Measurements from ENCODE around the gene KRT7.

Gene KRT7

GRCh38 chr12:52200086-52200780, 32.8 kb upstream of the KRT7 start:
- DNase-seq: peak; percentile 91

DNA sequence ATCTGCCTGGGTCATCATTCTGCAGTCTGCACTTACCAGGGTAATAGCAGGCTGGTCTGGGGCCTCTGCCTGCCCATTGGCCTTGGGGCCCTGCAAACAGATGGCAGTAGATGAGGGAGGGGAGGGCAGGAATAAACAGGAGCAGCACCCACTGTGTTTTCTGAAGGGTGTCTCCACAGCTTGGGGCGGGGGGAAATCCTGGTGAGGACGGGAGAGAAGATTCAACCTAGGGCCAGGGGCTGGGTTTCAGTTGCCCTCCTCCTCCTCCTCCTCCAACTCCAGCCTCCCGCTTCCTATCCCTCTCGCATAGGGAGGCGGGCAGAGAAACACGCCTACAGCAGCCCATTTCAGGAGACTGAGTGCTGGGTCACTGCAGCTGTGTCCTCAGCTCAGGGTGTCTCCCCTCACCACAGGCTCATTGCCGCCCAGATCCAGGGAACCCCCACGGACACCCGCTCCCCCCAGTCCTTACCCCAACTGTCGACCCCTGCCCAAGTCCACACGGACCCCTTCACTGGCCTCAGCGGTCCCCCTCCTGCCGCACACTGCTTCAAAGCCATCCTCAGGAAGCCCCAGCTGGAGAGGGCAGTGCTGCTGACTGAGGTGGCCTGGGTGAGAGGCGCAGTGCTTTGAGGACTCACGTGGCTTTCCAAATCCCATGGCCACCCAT, 32.1 kb upstream of the KRT7 start:
- DNase-seq: peak; percentile 81

GRCh38 chr12:52201451-52201839, 31.6 kb upstream of the KRT7 start:
- no peak for DNase-seq

DNA sequence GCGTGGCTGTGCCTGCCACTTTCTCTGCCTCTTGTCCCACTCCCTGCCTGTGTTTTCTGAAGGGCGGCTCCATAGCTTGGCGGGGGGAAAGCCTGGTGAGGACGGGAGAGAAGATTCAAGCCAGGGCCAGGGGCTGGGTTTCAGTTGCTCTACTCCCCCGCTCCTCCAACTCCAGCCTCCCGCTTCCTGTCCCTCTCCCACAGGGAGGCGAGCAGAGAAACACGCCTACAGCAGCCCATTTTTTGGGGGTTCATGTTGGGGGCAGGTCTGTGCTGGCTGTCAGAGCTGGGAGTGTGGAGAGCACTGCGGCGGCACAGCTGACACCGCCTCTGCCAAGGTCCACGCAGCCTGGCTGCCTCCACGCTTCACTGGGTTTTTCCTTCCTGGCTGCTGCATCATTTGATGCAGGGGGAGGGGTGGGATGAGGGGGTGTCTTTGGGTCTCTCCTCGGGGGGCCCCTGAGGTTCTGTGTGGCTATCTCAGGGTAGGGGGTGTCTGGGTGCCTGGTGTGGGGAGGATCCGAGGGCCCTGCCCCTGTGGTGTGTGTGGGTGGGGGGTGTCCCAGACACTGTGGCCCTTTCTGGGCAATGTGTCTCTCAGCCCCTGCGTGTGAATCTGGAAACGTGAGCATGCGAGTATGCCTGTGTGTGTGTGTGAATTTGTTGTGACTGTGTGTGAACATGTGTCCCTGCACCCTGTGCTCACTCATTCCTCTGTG, 30.5 kb upstream of the KRT7 start:
- no peak for DNase-seq

GRCh38 chr12:52203079-52203921, 29.7 kb upstream of the KRT7 start:
- peak; percentile 90 for DNase-seq

DNA sequence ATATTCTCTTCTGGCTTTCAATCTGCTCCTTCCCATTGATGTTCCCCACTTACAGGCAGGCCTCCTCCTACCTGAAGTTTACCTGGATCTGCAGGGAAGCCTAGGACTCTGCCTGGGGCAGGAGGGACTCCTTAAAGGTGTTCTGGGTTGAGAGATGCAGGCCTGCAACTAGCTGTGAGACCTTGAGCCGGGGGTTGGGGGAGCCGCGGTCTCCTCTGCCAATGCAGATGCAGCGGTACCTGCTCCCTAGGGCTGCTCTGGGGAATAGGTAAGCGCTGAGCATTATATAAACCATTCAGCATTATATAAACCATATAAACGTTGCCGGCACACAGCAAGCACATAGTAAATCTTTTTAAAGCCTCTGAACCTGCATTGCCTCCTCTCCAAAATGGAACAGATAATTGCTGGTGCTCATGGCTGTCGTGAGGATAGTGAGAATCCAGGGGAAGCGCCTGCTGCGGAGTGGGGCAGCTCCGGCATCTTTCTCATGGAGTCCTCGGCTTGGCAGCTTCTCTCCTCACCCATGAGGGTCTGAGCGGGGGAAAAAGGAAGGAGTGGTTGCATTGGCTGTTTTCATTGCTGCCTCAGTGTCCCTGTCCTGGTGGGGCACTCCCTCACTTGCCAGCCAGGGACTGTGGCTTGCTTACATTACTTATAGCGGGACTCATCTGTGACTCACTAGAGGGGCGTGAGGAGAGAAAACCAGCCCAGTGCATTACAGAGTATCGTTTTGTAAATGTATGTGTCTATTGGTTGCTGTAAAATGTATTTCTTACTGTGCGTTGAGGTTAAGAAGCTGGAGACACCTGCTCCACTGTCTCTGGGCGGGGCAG, 28.7 kb upstream of the KRT7 start:
- DNase-seq: peak; percentile 71

DNA sequence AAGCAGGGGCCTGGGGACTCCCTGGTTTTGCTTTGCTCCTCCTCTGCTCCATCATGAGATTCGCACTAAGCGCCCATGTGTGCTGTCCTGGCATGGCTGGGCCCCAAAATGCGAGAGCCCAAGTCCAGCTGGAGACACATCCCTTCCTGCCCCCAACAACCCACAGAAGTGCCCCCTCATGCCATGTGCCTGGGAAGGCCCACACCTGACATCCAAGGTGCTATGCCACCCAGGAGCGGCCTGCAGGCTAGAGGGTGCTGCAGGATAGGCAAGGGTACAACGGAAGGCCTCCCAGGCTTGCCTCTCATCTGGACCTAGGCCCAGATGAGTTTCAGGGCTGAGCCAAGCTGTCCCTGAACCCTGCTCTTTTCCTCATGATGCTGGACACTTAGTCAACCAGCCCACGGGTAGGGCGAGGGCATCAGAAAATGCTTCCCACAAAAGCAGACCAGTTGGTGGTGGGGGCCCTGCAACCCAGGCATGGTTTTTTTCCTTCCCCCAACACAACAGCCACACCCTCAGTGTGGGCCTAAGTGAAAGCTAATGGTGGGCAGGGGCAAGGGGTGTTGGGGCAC, 28.0 kb upstream of the KRT7 start:
- DNase-seq: no peak

GRCh38 chr12:52205612-52206303, 27.3 kb upstream of the KRT7 start:
- DNase-seq: no peak

DNA sequence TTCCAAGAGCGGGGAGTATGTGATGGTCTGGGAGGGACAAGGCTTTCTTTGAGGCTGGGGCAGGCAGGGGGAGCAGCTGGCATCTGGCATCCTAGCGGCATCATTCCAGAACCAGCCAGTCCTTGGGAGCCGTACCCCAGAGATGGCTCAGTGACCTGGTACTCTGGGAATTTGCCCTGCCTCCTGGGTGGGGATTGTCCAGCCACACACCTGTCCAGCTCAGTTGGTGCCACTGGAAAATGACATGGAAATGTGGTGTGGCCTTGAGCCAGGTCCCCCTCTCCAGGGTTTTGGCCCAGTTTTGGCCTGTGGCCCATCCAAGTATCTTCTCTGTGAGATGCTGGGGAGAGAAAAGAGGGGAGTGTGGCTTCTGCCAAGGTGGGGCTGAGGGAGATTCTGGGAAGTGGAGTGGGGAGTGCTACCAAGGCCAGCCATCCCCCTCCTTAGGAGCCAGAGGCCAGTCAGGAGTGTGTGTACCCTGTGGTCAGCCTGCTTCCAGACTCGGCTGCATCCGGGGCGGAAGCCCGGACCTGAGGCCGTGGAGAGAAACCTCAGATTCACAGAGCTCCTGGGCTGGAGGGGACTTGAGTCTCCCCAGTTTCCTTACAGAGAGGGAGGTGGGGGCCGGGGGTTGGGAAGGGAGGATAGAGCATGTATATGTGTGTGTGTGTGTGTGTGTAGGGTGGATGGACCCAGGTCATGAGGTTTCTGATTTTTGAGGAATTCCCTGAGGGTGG, 26.6 kb upstream of the KRT7 start:
- no peak for DNase-seq

- no peak for DNase-seq
Measured at GRCh38 chr12:52207106-52207505, 25.9 kb upstream of the KRT7 start.

GRCh38 chr12:52207895-52208294, 25.1 kb upstream of the KRT7 start:
- no peak for DNase-seq

GRCh38 chr12:52208424-52209165, 24.4 kb upstream of the KRT7 start:
- DNase-seq: no peak

- no peak for DNase-seq
Measured at GRCh38 chr12:52209321-52209720, 23.7 kb upstream of the KRT7 start.

DNA sequence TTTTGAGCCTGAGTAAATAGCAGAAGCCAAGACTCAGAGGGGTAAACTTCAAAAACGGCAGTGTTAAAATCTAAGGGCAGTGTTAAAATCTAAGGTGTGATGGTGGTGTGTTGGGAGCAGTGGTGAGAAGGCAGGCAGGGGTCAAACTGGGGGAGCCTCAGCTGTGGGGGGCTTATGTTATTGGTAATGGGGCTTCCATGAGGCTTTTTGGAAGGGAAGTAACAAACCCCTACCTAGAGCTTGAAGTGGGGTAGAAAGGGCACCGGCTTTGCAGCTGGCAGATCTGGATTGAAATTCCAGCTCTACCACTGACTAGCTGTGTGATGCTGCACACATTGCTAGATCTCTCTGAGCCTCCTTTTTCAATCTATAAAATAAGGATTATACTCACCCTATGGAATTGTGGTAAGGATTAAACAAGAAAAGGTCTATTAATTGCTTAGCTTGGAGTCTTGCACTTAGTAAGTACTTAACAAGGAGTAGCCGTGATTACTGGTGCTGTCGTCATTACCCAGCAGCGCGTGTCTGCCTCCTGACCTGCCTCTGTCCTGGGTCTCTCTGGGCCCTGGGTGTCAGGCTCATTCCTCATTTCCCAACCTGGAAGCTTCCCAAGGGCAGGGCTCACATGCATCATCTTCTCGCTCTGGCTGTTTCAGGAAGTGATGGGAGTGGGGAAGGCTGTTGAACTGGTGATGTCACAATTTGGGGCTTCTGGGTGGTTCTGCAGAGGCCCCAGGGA, 22.7 kb upstream of the KRT7 start:
- no peak for DNase-seq

DNA sequence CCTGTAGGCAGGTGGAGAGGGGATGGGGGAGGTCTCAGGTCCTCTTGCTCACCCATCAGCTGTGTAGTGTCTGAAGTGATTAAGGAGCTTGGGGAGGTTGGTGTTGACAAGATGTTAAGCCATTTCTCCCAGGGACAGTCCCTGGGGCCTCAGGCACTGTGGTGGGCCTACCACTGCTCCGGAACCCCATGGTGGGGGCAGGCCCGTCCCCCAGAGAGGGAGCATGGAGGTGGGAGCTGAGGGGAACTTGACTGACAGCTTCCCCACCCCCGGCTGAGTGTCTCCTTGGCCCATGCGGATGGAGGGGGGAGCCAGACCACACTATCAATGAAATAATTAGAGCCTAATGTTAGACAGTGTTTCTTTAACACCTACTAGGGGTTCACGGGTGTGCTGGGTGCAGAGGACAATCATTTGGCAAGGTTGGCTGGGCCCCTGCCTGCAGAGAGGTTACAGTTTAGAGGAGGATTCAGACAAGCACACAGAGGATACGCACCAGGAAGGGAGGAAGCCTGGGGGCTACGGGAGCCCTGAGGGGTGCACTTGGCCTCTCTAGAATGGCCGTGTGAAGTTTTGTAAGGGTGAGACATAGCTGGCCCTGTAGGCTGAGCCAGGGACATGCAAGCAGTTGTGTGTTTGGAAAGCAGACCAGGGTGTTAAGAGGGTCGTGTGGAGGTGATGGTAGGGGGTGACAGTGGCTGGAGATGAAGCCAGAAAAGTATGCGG, 22.0 kb upstream of the KRT7 start:
- no peak for DNase-seq

GRCh38 chr12:52211716-52212585, 21.1 kb upstream of the KRT7 start:
- DNase-seq: no peak
